Brain microvascular endothelial cell (primary cell): Measurements from ENCODE around the gene ITGB4.

Source experiments
- DNase-seq: peaks from one replicate; pipeline ENCODE4 v3.0.0-alpha.2; 2020
- H3K27ac ChIP-seq: fragments of 250-450 bp; sonication (Bioruptor Pico); 2 replicates; pipeline ENCODE4 v1.5.1; 2020; ENCODE audit warnings: mild to moderate bottlenecking, moderate library complexity
- H3K27me3 ChIP-seq: fragments of 250-450 bp; sonication (Bioruptor Pico); replicated peaks from 2 replicates; pipeline ENCODE4 v1.5.1; 2020; ENCODE audit warnings: mild to moderate bottlenecking
- H3K36me3 ChIP-seq: fragments of 250-450 bp; sonication (Bioruptor Pico); replicated peaks from 2 replicates; pipeline ENCODE4 v1.5.1; 2020; ENCODE audit warnings: mild to moderate bottlenecking
- H3K4me3 ChIP-seq: 2 replicates; pipeline ENCODE4 v1.5.1; 2011; ENCODE audit warnings: low read depth, mild to moderate bottlenecking, control low read depth, low read length, moderate library complexity
- in situ Hi-C: cut with HindIII; loops from 2 replicates; pipeline ENCODE4 v1.10.0; 2017; ENCODE audit warnings: low sequenced_read_pairs, low pct_ligation_motif_present
- TF ChIP-seq, protein P1 (sequence below): IDR thresholded peaks from 2 replicates; pipeline ENCODE4 v1.5.1; 2011; ENCODE audit warnings: low read depth, mild to moderate bottlenecking, moderate library complexity, low read length, control low read depth, inconsistent platforms; ENCODE audit errors: missing control alignments

The ITGB4 gene

DNA sequence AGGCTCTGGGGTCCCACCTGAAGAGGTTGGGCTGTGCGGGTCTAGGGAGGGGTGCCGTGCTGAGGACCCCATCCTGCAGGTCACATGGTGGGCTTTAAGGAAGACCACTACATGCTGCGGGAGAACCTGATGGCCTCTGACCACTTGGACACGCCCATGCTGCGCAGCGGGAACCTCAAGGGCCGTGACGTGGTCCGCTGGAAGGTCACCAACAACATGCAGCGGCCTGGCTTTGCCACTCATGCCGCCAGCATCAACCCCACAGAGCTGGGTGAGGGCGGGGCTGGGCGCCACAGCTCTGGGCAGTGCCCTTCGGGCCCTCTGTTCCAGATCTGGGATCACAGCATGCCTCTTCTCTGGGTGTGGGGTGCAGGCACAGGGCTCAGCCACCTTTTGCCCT is 18.5 kb downstream of the ITGB4 start:
- in situ Hi-C loops = loop anchor here (10.0 kb wide), 1 partner anchor 65 kb away; no protein-coding TSS in a partner anchor

DNA sequence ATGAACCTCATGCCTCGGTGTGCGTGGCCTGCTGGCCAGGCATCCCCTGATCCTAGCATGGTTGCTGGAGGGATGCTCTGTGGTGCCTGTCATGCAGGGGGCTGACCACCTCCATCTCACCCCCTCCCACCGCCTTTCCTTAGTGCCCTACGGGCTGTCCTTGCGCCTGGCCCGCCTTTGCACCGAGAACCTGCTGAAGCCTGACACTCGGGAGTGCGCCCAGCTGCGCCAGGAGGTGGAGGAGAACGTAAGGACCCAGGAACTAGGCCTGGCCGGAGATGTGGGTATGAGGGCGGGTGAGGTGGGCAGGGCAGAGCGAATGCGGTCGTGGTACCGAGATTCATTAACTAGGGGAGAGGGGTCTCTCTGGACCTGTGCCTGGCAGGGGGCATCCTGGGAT is 19.0 kb downstream of the ITGB4 start:
- H3K27ac ChIP-seq = no peak overlapping the region
- DNase-seq = no peak
- no peaks in the 10 kb centered on the region for H3K27me3 ChIP-seq
- in situ Hi-C loops = loop anchor here (10.0 kb wide), 1 partner anchor 65 kb away; no protein-coding TSS in a partner anchor
- no peaks in the 10 kb centered on the region for H3K36me3 ChIP-seq
- TF ChIP-seq, protein P1, sequence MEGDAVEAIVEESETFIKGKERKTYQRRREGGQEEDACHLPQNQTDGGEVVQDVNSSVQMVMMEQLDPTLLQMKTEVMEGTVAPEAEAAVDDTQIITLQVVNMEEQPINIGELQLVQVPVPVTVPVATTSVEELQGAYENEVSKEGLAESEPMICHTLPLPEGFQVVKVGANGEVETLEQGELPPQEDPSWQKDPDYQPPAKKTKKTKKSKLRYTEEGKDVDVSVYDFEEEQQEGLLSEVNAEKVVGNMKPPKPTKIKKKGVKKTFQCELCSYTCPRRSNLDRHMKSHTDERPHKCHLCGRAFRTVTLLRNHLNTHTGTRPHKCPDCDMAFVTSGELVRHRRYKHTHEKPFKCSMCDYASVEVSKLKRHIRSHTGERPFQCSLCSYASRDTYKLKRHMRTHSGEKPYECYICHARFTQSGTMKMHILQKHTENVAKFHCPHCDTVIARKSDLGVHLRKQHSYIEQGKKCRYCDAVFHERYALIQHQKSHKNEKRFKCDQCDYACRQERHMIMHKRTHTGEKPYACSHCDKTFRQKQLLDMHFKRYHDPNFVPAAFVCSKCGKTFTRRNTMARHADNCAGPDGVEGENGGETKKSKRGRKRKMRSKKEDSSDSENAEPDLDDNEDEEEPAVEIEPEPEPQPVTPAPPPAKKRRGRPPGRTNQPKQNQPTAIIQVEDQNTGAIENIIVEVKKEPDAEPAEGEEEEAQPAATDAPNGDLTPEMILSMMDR = no peak
- H3K4me3 ChIP-seq = no peak overlapping the region

More for the DNA sequence above, 18.5 kb downstream of the ITGB4 start:
- Histone ChIP-seq H3K27me3 (no peaks in the 10 kb centered on the region), H3K4me3 (no peak overlapping the region), H3K36me3 (no peaks in the 10 kb centered on the region), H3K27ac (no peak overlapping the region)
- no peak for DNase-seq
- TF ChIP-seq, protein P1 = no peak

DNA sequence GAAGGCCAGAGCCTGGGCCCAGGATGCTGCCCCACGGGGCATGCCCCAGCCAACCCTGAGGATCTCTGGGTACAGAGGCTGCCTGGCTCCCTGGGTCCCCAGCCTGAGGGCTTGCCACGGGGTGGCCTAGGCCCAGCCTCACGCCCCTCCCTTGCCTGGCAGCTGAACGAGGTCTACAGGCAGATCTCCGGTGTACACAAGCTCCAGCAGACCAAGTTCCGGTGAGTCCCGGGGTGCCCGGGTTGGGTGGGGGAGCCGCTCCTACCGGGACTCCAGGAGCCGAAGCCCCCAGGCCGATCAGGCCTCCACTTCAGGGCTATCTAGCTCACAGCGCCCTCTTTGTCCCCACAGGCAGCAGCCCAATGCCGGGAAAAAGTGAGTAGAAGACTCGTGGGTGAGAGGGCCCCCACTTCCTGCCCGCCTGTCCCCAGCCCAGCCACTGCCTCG is 19.4 kb downstream of the ITGB4 start:
- Histone ChIP-seq H3K36me3 (no peaks in the 10 kb centered on the region), H3K4me3 (no peak overlapping the region), H3K27me3 (no peaks in the 10 kb centered on the region), H3K27ac (no peak overlapping the region)
- in situ Hi-C loops = loop anchor here (10.0 kb wide), 1 partner anchor 66 kb away; no protein-coding TSS in a partner anchor
- DNase-seq = no peak
- TF ChIP-seq, protein P1 = no peak

GRCh38 chr17:75742337-75742736 is 21.1 kb downstream of the ITGB4 start:
- no peaks in the 10 kb centered on the region for H3K27me3 ChIP-seq
- no peak overlapping the region for H3K4me3 ChIP-seq
- DNase-seq = no peak
- H3K27ac ChIP-seq = no peak overlapping the region
- in situ Hi-C loops = loop anchor here (10.0 kb wide), 1 partner anchor 68 kb away; no protein-coding TSS in a partner anchor
- H3K36me3 ChIP-seq = no peaks in the 10 kb centered on the region
- TF ChIP-seq, protein P1 = no peak

GRCh38 chr17:75743625-75744206 is 22.5 kb downstream of the ITGB4 start:
- in situ Hi-C loops = loop anchor here (10.0 kb wide), 1 partner anchor 69 kb away; no protein-coding TSS in a partner anchor
- H3K36me3 ChIP-seq = no peaks in the 10 kb centered on the region
- no peaks in the 10 kb centered on the region for H3K27me3 ChIP-seq
- no peak for DNase-seq
- H3K4me3 ChIP-seq = no peak overlapping the region
- TF ChIP-seq, protein P1 = no peak
- no peak overlapping the region for H3K27ac ChIP-seq
